PFSK-1 (cell line): ENCODE measurements around the gene CLTCL1.

ENCODE experiments used
- FOXP2 ChIP-seq: optimal IDR thresholded peaks from 2 replicates; pipeline ENCODE3; 2011; ENCODE audit warnings: borderline replicate concordance, control low read depth, inconsistent platforms; ENCODE audit not compliant: insufficient read depth; ENCODE audit errors: extremely low read length, extremely low read depth
- POLR2AphosphoS5 ChIP-seq: IDR thresholded peaks from 2 replicates; pipeline ENCODE4 v1.6.1; 2012; ENCODE audit warnings: low read depth, mild to moderate bottlenecking, control low read depth, low read length, moderate library complexity
- REST ChIP-seq, 2 experiments: IDR thresholded peaks; 2 replicates each; pipeline versions ENCODE4 v1.6.1 to v1.8.0; 2011 to 2012; ENCODE audit warnings: low read depth in 2 of 2, low read length in 2 of 2, control low read depth in 1 of 2, inconsistent platforms in 1 of 2, mild to moderate bottlenecking in 1 of 2, moderate library complexity in 1 of 2; ENCODE audit not compliant: insufficient read depth in 1 of 2
- SIN3A ChIP-seq: IDR thresholded peaks from 2 replicates; pipeline ENCODE4 v1.6.1; 2012; ENCODE audit warnings: mild to moderate bottlenecking, low read length, moderate library complexity, borderline replicate concordance; ENCODE audit not compliant: insufficient read depth
- TAF1 ChIP-seq: IDR thresholded peaks from 2 replicates; pipeline ENCODE4 v1.6.1; 2012; ENCODE audit warnings: low read length, control low read depth, borderline replicate concordance; ENCODE audit not compliant: insufficient read depth

Gene CLTCL1

GRCh38 chr22:19138217-19139000 lies 153.1 kb downstream of the CLTCL1 start:
- TF ChIP-seq REST (IDR thresholded peaks at IDR 0.05; ENCODE audit: insufficient read depth in 1 of 2, low read depth in 2 of 2, low read length in 2 of 2) (no peak), SIN3A (no peak), POLR2AphosphoS5 (no peak), TAF1 (no peak), FOXP2 (no peak)

GRCh38 chr22:19137384-19138216 lies 153.9 kb downstream of the CLTCL1 start:
- TF ChIP-seq TAF1 (no peak), FOXP2 (no peak), POLR2AphosphoS5 (no peak), SIN3A (no peak), REST (IDR thresholded peaks at IDR 0.05; ENCODE audit: insufficient read depth in 1 of 2, low read depth in 2 of 2, low read length in 2 of 2) (no peak)

GRCh38 chr22:19136915-19137314 lies 154.6 kb downstream of the CLTCL1 start:
- TF ChIP-seq SIN3A = no peak
- TF ChIP-seq POLR2AphosphoS5 = no peak
- no peak for TF ChIP-seq FOXP2
- no peak for TF ChIP-seq TAF1
- no peak for TF ChIP-seq REST (IDR thresholded peaks at IDR 0.05; ENCODE audit: insufficient read depth in 1 of 2, low read depth in 2 of 2, low read length in 2 of 2)

- no peak for TF ChIP-seq TAF1
- no peak for TF ChIP-seq FOXP2
- TF ChIP-seq SIN3A = no peak
- TF ChIP-seq REST (IDR thresholded peaks at IDR 0.05; ENCODE audit: insufficient read depth in 1 of 2, low read depth in 2 of 2, low read length in 2 of 2) = no peak
- TF ChIP-seq POLR2AphosphoS5 = no peak
These were observed 156.6 kb downstream of the CLTCL1 start for GRCh38 chr22:19134874-19135273.
